LNCaP clone FGC (cell line): ENCODE measurements around the gene NAA40.

Experiments
- DNase-seq: peaks from one replicate; pipeline ENCODE4 v3.0.0-alpha.2; 2011; ENCODE audit warnings: low read depth
- H3K4me3 ChIP-seq: 2 replicates; pipeline ENCODE4 v1.5.1; 2011; ENCODE audit warnings: mild to moderate bottlenecking, low read depth, low read length, control low read depth
- CTCF ChIP-seq: IDR thresholded peaks from 2 replicates; pipeline ENCODE4 v1.5.1; 2012; ENCODE audit warnings: mild to moderate bottlenecking; ENCODE audit not compliant: control insufficient read depth, insufficient read depth; ENCODE audit errors: extremely low read depth

NAA40 gene

GRCh38 chr11:63907063-63907462, 31.7 kb upstream of the NAA40 start:
- H3K4me3 ChIP-seq = no peak overlapping the region
- TF ChIP-seq CTCF = no peak
- no peak for DNase-seq

- no peak for TF ChIP-seq CTCF
- no peak overlapping the region for H3K4me3 ChIP-seq
- DNase-seq = no peak
Observed at GRCh38 chr11:63907808-63908530, 30.8 kb upstream of the NAA40 start.

- DNase-seq = no peak
- no peak overlapping the region for H3K4me3 ChIP-seq
- TF ChIP-seq CTCF = no peak
Observed at GRCh38 chr11:63908631-63909401, 30.0 kb upstream of the NAA40 start.

GRCh38 chr11:63909591-63910506, 29.0 kb upstream of the NAA40 start:
- no peak overlapping the region for H3K4me3 ChIP-seq
- TF ChIP-seq CTCF = no peak
- no peak for DNase-seq

GRCh38 chr11:63910675-63911074, 28.1 kb upstream of the NAA40 start:
- no peak overlapping the region for H3K4me3 ChIP-seq
- no peak for DNase-seq
- no peak for TF ChIP-seq CTCF

GRCh38 chr11:63911440-63911839, 27.4 kb upstream of the NAA40 start:
- no peak for DNase-seq
- no peak overlapping the region for H3K4me3 ChIP-seq
- no peak for TF ChIP-seq CTCF
